CD4-positive, alpha-beta T cell (primary cell): ENCODE measurements around the gene NELFA. TPM values are rescaled to one million over a fixed set of nuclear protein-coding genes. Genes with fewer than 3 reads are reported as not detected.

Source experiments
- ATAC-seq: fragments of 200-7000 bp; cut with Tn5 transposase; one replicate; pipeline ENCODE4 v1.10.0; 2022; ENCODE audit warnings: mild to moderate bottlenecking; ENCODE audit not compliant: poor library complexity
- CTCF ChIA-PET: fragments of 350-600 bp; sonication (Branson Sonifier 250); formaldehyde crosslinking; loops from one replicate; lab custom pipeline; 2021; ENCODE audit warnings: antibody characterized with exemption, inconsistent platforms; lab: Charles Lee
- POLR2A ChIA-PET: fragments of 350-600 bp; sonication (Branson Sonifier 250); formaldehyde crosslinking; loops from one replicate; lab custom pipeline; 2021; ENCODE audit warnings: antibody characterized with exemption, inconsistent platforms; lab: Charles Lee
- DNase-seq, 14 experiments: peaks; one replicate each; pipeline ENCODE4 v3.0.0-alpha.2; 2013 to 2020; ENCODE audit warnings: mixed read lengths in 2 of 14
- H3K27ac ChIP-seq, 2 donors: one replicate each; pipeline versions ENCODE4 v1.5.1 to v1.7.0; 2013; ENCODE audit warnings: low read length in 2 of 2, low read depth in 1 of 2, mild to moderate bottlenecking in 1 of 2
- H3K27me3 ChIP-seq, 2 experiments: 1 replicate in 1 of 2; 2 replicates in 1 of 2; pipeline versions ENCODE4 v1.6.1 to v1.7.0; 2013; ENCODE audit warnings: low read length in 2 of 2, control low read depth in 1 of 2, mild to moderate bottlenecking in 1 of 2, moderate library complexity in 1 of 2; ENCODE audit not compliant: insufficient read depth in 2 of 2, control insufficient read depth in 1 of 2
- H3K36me3 ChIP-seq: one replicate; pipeline ENCODE4 v1.6.1; 2013; ENCODE audit warnings: low read length, control low read depth; ENCODE audit not compliant: insufficient read depth
- H3K4me1 ChIP-seq: one replicate; pipeline ENCODE4 v1.6.1; 2013; ENCODE audit warnings: low read length, control low read depth; ENCODE audit not compliant: insufficient read depth
- H3K4me3 ChIP-seq: one replicate; pipeline ENCODE4 v1.5.1; 2013; ENCODE audit warnings: mild to moderate bottlenecking, low read length, moderate library complexity
- H3K9me3 ChIP-seq, 2 experiments: 1 replicate in 1 of 2; 2 replicates in 1 of 2; pipeline versions ENCODE4 v1.6.1 to v1.7.0; 2013; ENCODE audit warnings: low read length in 2 of 2, mild to moderate bottlenecking in 2 of 2, control low read depth in 1 of 2, moderate library complexity in 1 of 2; ENCODE audit not compliant: control insufficient read depth in 1 of 2, insufficient read depth in 1 of 2
- H3K27ac Mint-ChIP-seq: one replicate; pipeline ENCODE4 v1.8.0; 2020; ENCODE audit warnings: mixed read lengths
- H3K27me3 Mint-ChIP-seq: one replicate; pipeline ENCODE4 v1.8.0; 2021; ENCODE audit warnings: mixed read lengths
- H3K36me3 Mint-ChIP-seq: one replicate; pipeline ENCODE4 v1.8.0; 2021; ENCODE audit warnings: low read depth, mixed read lengths
- H3K4me1 Mint-ChIP-seq: one replicate; pipeline ENCODE4 v1.8.0; 2021; ENCODE audit warnings: low read depth, mixed read lengths
- H3K4me3 Mint-ChIP-seq: one replicate; pipeline ENCODE4 v1.8.0; 2020; ENCODE audit warnings: mild to moderate bottlenecking, mixed read lengths
- H3K9me3 Mint-ChIP-seq: one replicate; pipeline ENCODE4 v1.8.0; 2020; ENCODE audit warnings: mixed read lengths
- intact Hi-C, 2 experiments: fragments of 100-400 bp; cut with DNase I in 1 of 2; cut with micrococcal nuclease in 1 of 2; formaldehyde crosslinking; loops; one replicate each; pipeline versions ENCODE4 v1.15.1 to v1.9.0; 2023 to 2025; cut with DNase I, micrococcal nuclease
- total RNA-seq, 174 experiments: library from RNA in 2 of 174; stranded (reverse) in 2 of 174; gene quantifications; one replicate each; pipeline ENCODE4 v1.2.3 and lab custom pipeline; 2021 to 2026
- TF ChIP-seq, protein P1 (sequence below): fragments of 200-600 bp; IDR thresholded peaks from one replicate; pipeline ENCODE4 v1.8.0; 2022; ENCODE audit warnings: antibody characterized with exemption, mild to moderate bottlenecking

Gene NELFA
- total RNA-seq, 2 experiments from 2014 or later, result 39.9 to 40.1 TPM

DNA sequence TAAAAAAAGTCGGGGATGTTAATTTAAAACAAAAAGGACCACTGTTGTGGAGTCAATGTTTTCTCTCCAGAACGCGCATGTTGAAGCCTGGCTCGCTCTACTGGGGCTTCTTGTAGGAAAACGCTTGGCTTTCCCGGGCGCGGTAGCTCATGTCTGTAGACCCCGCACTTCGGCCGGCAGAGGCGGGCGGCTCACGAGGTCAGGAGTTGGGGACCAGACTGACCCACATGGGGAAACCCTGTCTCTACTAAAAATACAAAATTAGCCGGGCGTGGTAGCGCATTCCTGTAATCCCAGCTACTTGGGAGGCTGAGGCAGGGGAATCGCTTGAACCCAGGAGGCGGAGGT is 15.6 kb downstream of the NELFA start:
- Mint-ChIP-seq H3K9me3 (peaks cover 2% of the 10 kb centered on the region), H3K27me3 (no peaks in the 10 kb centered on the region), H3K36me3 (peaks cover 68% of the 10 kb centered on the region), H3K27ac (no peak overlapping the region), H3K4me3 (no peak overlapping the region), H3K4me1 (peaks cover 13% of the 10 kb centered on the region)
- no peak for ATAC-seq
- Histone ChIP-seq H3K27me3 (no peaks in the 10 kb centered on the region), H3K4me1 (no peaks in the 10 kb centered on the region), H3K36me3 (peaks cover 41% of the 10 kb centered on the region), H3K4me3 (no peak overlapping the region), H3K27ac (no peak overlapping the region), H3K9me3 (peaks cover 5 to 15% of the 10 kb centered on the region in 2 experiments)
- TF ChIP-seq, protein P1, sequence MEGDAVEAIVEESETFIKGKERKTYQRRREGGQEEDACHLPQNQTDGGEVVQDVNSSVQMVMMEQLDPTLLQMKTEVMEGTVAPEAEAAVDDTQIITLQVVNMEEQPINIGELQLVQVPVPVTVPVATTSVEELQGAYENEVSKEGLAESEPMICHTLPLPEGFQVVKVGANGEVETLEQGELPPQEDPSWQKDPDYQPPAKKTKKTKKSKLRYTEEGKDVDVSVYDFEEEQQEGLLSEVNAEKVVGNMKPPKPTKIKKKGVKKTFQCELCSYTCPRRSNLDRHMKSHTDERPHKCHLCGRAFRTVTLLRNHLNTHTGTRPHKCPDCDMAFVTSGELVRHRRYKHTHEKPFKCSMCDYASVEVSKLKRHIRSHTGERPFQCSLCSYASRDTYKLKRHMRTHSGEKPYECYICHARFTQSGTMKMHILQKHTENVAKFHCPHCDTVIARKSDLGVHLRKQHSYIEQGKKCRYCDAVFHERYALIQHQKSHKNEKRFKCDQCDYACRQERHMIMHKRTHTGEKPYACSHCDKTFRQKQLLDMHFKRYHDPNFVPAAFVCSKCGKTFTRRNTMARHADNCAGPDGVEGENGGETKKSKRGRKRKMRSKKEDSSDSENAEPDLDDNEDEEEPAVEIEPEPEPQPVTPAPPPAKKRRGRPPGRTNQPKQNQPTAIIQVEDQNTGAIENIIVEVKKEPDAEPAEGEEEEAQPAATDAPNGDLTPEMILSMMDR, result no peak
- intact Hi-C loops, result no loop called here
- DNase-seq, result no peak
- ChIA-PET CTCF (no interaction called here), POLR2A (no interaction called here)

DNA sequence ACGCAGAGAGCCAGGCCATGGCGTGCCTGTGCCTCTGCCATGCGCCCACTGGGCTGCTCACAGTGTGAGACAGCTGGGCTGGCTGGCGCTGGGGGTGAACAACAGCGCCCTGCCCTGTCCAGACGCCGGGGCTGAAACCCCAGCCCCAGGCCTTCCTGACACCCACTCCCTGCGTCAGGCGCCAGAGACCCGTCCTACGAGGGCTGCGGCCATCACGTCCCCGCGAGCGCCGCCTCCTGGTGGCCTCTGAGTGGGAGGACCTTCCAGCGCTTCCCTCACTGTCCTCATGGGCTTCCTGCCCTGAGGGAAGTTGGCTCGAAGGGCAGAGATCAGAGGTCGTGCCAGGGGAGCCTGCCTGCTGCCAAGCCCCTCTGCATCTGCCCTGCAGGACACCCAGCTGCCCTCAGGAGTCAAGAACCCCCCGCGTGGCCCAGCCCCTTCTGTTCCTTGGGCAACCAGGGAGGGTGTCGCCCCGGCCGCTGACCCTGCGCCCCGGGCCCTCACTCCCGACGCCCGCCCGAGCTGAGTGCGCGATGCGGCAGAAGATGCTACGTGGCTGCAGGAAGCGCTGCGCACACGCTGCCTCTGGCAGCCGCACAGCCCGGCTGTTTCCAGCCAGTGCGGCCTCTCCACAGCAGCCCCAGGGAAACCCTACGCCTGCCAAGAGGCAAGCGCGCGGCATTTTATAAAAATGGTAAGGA is 16.2 kb downstream of the NELFA start:
- CTCF ChIA-PET, result no interaction called here
- ATAC-seq (no peak), DNase-seq (no peak)
- Histone ChIP-seq H3K27ac (no peak overlapping the region), H3K27me3 (no peaks in the 10 kb centered on the region), H3K9me3 (peaks cover under 1 to 13% of the 10 kb centered on the region in 2 experiments), H3K4me1 (no peaks in the 10 kb centered on the region), H3K4me3 (no peak overlapping the region), H3K36me3 (peaks cover 44% of the 10 kb centered on the region)
- Mint-ChIP-seq H3K9me3 (peaks cover 2% of the 10 kb centered on the region), H3K27ac (no peak overlapping the region), H3K27me3 (no peaks in the 10 kb centered on the region), H3K4me3 (no peak overlapping the region), H3K4me1 (peaks cover 12% of the 10 kb centered on the region), H3K36me3 (peaks cover 68% of the 10 kb centered on the region)
- intact Hi-C loops, result no loop called here
- TF ChIP-seq, protein P1, result no peak
- POLR2A ChIA-PET, result no interaction called here

DNA sequence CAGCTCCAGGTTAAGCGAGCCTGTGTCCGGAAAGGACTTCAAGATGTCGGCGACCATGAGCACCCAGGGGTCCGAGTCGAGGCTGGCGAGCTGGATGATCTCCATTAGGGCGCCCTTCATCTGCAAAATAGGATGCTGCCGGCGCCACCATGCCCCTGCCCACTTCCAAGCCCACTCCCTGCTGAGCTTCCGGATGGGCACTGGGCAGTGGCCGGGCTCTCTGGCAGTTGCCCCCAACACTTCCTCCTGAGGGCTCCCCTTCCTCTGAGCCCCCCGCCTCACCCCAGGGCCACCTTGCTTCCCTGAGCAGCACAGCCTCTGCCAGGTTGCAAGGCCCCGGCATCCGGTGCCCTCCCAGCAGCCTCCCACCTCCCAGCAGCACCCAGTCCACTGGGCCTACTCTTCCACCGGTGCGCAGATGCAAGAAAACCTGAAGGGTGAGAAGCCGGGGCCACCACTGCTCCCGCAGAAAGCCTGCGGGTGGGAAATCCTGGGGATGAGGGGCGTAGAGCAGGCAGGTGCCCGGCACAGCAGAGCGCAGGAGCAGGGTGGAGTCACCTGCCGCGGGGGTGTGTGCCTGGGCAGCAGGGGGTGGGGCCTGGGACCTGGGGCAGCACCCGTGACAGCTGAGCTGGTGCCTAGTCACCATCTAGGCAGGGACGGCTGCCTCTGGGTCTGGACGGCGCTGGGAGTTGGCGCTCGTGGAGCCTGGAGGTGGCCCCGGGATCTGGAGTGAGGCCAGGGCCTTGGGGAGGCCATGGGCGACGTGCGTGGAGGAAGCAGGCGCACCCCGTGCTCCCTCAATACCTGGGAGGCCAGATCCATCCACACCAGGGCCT is 17.0 kb downstream of the NELFA start:
- ChIA-PET CTCF (no interaction called here), POLR2A (no interaction called here)
- DNase-seq (no peak), ATAC-seq (no peak)
- no peak overlapping the region for H3K4me3 ChIP-seq
- intact Hi-C loops, result no loop called here
- Mint-ChIP-seq H3K36me3 (peaks cover 62% of the 10 kb centered on the region), H3K9me3 (no peaks in the 10 kb centered on the region), H3K27me3 (no peaks in the 10 kb centered on the region), H3K27ac (no peak overlapping the region), H3K4me1 (peaks cover 8% of the 10 kb centered on the region), H3K4me3 (no peak overlapping the region)
- peaks cover 47% of the 10 kb centered on the region for H3K36me3 ChIP-seq
- no peaks in the 10 kb centered on the region for H3K4me1 ChIP-seq
- H3K27ac ChIP-seq, result no peak overlapping the region
- no peaks in the 10 kb centered on the region for H3K27me3 ChIP-seq
- peaks cover 0 to 6% of the 10 kb centered on the region in 2 experiments for H3K9me3 ChIP-seq
- TF ChIP-seq, protein P1, result no peak
